Measurements from ENCODE around the gene CDO1. TPM values are rescaled to one million over a fixed set of nuclear protein-coding genes. Genes with fewer than 3 reads are reported as not detected.
"Not testable (repeated sequence)": the region's sequence is repeated elsewhere in the genome, so short reads cannot be mapped to it uniquely, and the experiment has no call there.

Gene CDO1
- total and polyA plus RNA-seq, 2 donors = 1.6 to 1.7 TPM

GRCh38 chr5:115815693-115816225 lies 700 bp downstream of the CDO1 start:
- DNase-seq (ENCODE audit: low read depth in 6 of 9, low spot score in 9 of 9) = no peak
- Histone ChIP-seq H3K36me3 (ENCODE audit: control insufficient read depth in 2 of 2, insufficient read depth in 2 of 2, low read length in 1 of 2) (no peaks in the 10 kb centered on the region), H3K9me3 (ENCODE audit: control insufficient read depth in 2 of 2, insufficient read depth in 1 of 2, low read length in 1 of 2) (no peaks in the 10 kb centered on the region), H3K4me1 (ENCODE audit: control insufficient read depth in 2 of 2, insufficient read depth in 2 of 2, low read length in 2 of 2) (peaks cover 0 to 13% of the 10 kb centered on the region in 2 donors), H3K4me3 (ENCODE audit: low read length in 2 of 2) (peak overlapping the region; percentile 25 to 27), H3K27ac (ENCODE audit: low read depth in 1 of 2, low read length in 1 of 2) (no peak overlapping the region), H3K27me3 (ENCODE audit: control insufficient read depth in 2 of 2, insufficient read depth in 1 of 2, low read length in 1 of 2) (peaks cover 37 to 69% of the 10 kb centered on the region in 2 donors)
- WGBS = 3% methylated on average over 48 of the region's 48 CpGs

GRCh38 chr5:115815006-115815692 lies 1.3 kb downstream of the CDO1 start:
- whole genome bisulfite sequencing = 24% methylated on average over 21 of the region's 21 CpGs

DNA sequence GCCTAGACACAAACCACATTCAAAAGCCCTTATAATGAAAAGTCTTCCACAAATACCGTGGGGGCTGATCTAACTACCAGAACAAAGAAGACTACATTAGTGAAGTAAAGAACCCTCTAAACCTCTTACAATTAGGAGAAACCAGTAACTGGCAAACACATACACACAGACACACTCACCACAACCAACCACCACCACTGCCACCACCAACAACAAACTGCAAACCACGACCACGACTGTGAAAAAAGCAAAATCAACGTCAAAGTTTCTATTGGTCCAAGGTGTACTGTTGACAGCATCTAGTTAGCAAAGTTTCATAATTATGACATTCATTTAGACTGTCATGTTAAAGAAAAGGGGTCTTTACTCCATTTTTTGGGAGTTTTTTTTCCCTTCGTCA lies 2.7 kb downstream of the CDO1 start:
- WGBS = 49% methylated on average over 5 of the region's 5 CpGs
- Histone ChIP-seq H3K27me3 (ENCODE audit: control insufficient read depth in 2 of 2, insufficient read depth in 1 of 2, low read length in 1 of 2) (peaks cover 35 to 56% of the 10 kb centered on the region in 2 donors), H3K4me3 (ENCODE audit: low read length in 2 of 2) (no peak overlapping the region), H3K4me1 (ENCODE audit: control insufficient read depth in 2 of 2, insufficient read depth in 2 of 2, low read length in 2 of 2) (peaks cover 0 to 13% of the 10 kb centered on the region in 2 donors), H3K27ac (ENCODE audit: low read depth in 1 of 2, low read length in 1 of 2) (no peak overlapping the region), H3K36me3 (ENCODE audit: control insufficient read depth in 2 of 2, insufficient read depth in 2 of 2, low read length in 1 of 2) (no peaks in the 10 kb centered on the region), H3K9me3 (ENCODE audit: control insufficient read depth in 2 of 2, insufficient read depth in 1 of 2, low read length in 1 of 2) (no peaks in the 10 kb centered on the region)
- no peak for DNase-seq (ENCODE audit: low read depth in 6 of 9, low spot score in 9 of 9)

More at GRCh38 chr5:115815006-115815692, 1.3 kb downstream of the CDO1 start:
- no peaks in the 10 kb centered on the region for H3K36me3 ChIP-seq (ENCODE audit: control insufficient read depth in 2 of 2, insufficient read depth in 2 of 2, low read length in 1 of 2)
- no peaks in the 10 kb centered on the region for H3K9me3 ChIP-seq (ENCODE audit: control insufficient read depth in 2 of 2, insufficient read depth in 1 of 2, low read length in 1 of 2)
- peaks cover 0 to 13% of the 10 kb centered on the region in 2 donors for H3K4me1 ChIP-seq (ENCODE audit: control insufficient read depth in 2 of 2, insufficient read depth in 2 of 2, low read length in 2 of 2)
- H3K27ac ChIP-seq (ENCODE audit: low read depth in 1 of 2, low read length in 1 of 2) = no peak overlapping the region
- H3K4me3 ChIP-seq (ENCODE audit: low read length in 2 of 2) = no peak overlapping the region
- H3K27me3 ChIP-seq (ENCODE audit: control insufficient read depth in 2 of 2, insufficient read depth in 1 of 2, low read length in 1 of 2) = peaks cover 37 to 66% of the 10 kb centered on the region in 2 donors
- DNase-seq (ENCODE audit: low read depth in 6 of 9, low spot score in 9 of 9) = no peak

- WGBS = 89% methylated on average over 1 of the region's 1 CpG
- Histone ChIP-seq H3K9me3 (ENCODE audit: control insufficient read depth in 2 of 2, insufficient read depth in 1 of 2, low read length in 1 of 2) (no peaks in the 10 kb centered on the region), H3K4me3 (ENCODE audit: low read length in 2 of 2) (no peak overlapping the region), H3K27me3 (ENCODE audit: control insufficient read depth in 2 of 2, insufficient read depth in 1 of 2, low read length in 1 of 2) (peaks cover 31 to 45% of the 10 kb centered on the region in 2 donors), H3K36me3 (ENCODE audit: control insufficient read depth in 2 of 2, insufficient read depth in 2 of 2, low read length in 1 of 2) (no peaks in the 10 kb centered on the region), H3K4me1 (ENCODE audit: control insufficient read depth in 2 of 2, insufficient read depth in 2 of 2, low read length in 2 of 2) (peaks cover 0 to 13% of the 10 kb centered on the region in 2 donors), H3K27ac (ENCODE audit: low read depth in 1 of 2, low read length in 1 of 2) (no peak overlapping the region)
- DNase-seq (ENCODE audit: low read depth in 6 of 9, low spot score in 9 of 9) = no peak
Observed at GRCh38 chr5:115812372-115812771, 4.1 kb downstream of the CDO1 start.

DNA sequence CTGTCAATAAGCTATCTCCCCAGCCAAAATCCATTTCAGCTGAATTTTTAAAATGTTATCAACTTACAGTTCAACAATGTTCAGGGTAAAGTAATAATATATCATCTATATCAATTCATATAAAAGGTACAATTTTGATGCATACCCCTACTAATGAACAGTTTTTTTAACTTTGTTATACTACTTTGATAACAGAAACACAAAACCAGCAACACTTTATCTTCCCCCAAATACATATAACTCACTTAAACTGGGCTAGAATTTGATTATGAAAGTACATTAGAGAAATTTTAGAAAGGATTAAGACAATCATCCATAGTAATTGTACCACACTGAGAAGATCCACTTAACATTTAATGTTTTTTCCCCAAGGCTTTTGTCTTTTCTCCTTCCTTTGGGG lies 5.1 kb downstream of the CDO1 start:
- H3K36me3 ChIP-seq (ENCODE audit: control insufficient read depth in 2 of 2, insufficient read depth in 2 of 2, low read length in 1 of 2) = no peaks in the 10 kb centered on the region
- no peaks in the 10 kb centered on the region for H3K9me3 ChIP-seq (ENCODE audit: control insufficient read depth in 2 of 2, insufficient read depth in 1 of 2, low read length in 1 of 2)
- H3K27me3 ChIP-seq (ENCODE audit: control insufficient read depth in 2 of 2, insufficient read depth in 1 of 2, low read length in 1 of 2) = peaks cover 25 to 35% of the 10 kb centered on the region in 2 donors
- peaks cover 0 to 10% of the 10 kb centered on the region in 2 donors for H3K4me1 ChIP-seq (ENCODE audit: control insufficient read depth in 2 of 2, insufficient read depth in 2 of 2, low read length in 2 of 2)
- no peak for DNase-seq (ENCODE audit: low read depth in 6 of 9, low spot score in 9 of 9)
- H3K4me3 ChIP-seq (ENCODE audit: low read length in 2 of 2) = no peak overlapping the region
- no peak overlapping the region for H3K27ac ChIP-seq (ENCODE audit: low read depth in 1 of 2, low read length in 1 of 2)

- H3K4me1 ChIP-seq (ENCODE audit: control insufficient read depth in 2 of 2, insufficient read depth in 2 of 2, low read length in 2 of 2) = peaks cover 0 to 4% of the 10 kb centered on the region in 2 donors
- no peaks in the 10 kb centered on the region for H3K9me3 ChIP-seq (ENCODE audit: control insufficient read depth in 2 of 2, insufficient read depth in 1 of 2, low read length in 1 of 2)
- no peak overlapping the region for H3K4me3 ChIP-seq (ENCODE audit: low read length in 2 of 2)
- H3K27me3 ChIP-seq (ENCODE audit: control insufficient read depth in 2 of 2, insufficient read depth in 1 of 2, low read length in 1 of 2) = peaks cover 18 to 29% of the 10 kb centered on the region in 2 donors
- DNase-seq (ENCODE audit: low read depth in 6 of 9, low spot score in 9 of 9) = no peak
- H3K27ac ChIP-seq (ENCODE audit: low read depth in 1 of 2, low read length in 1 of 2) = no peak overlapping the region
- H3K36me3 ChIP-seq (ENCODE audit: control insufficient read depth in 2 of 2, insufficient read depth in 2 of 2, low read length in 1 of 2) = no peaks in the 10 kb centered on the region
Observed at GRCh38 chr5:115810761-115811160, 5.7 kb downstream of the CDO1 start.

DNA sequence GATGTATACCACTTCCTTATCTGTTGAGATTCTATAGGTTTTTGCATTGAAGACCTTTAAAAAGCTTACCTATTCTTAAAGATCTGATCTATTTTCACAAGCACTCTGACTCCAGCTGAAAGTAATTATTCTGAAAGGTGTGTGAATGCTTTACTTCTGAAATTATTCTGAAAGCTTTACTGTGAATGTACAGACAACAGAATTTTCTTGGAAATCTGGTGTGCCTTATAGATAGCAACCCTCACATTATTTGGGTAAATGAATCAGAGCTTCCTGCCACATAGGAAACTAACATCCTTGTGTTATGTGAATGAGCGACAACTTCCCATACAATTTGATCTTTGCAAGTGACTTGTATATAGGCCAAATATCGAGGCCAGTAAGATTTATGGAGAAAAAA lies 6.5 kb downstream of the CDO1 start:
- no peak for DNase-seq (ENCODE audit: low read depth in 6 of 9, low spot score in 9 of 9)
- H3K9me3 ChIP-seq (ENCODE audit: control insufficient read depth in 2 of 2, insufficient read depth in 1 of 2, low read length in 1 of 2) = no peaks in the 10 kb centered on the region
- WGBS = 90% methylated on average over 2 of the region's 2 CpGs
- H3K4me1 ChIP-seq (ENCODE audit: control insufficient read depth in 2 of 2, insufficient read depth in 2 of 2, low read length in 2 of 2) = no peaks in the 10 kb centered on the region
- H3K36me3 ChIP-seq (ENCODE audit: control insufficient read depth in 2 of 2, insufficient read depth in 2 of 2, low read length in 1 of 2) = no peaks in the 10 kb centered on the region
- no peak overlapping the region for H3K27ac ChIP-seq (ENCODE audit: low read depth in 1 of 2, low read length in 1 of 2)
- H3K4me3 ChIP-seq (ENCODE audit: low read length in 2 of 2) = no peak overlapping the region
- H3K27me3 ChIP-seq (ENCODE audit: control insufficient read depth in 2 of 2, insufficient read depth in 1 of 2, low read length in 1 of 2) = peaks cover 10 to 21% of the 10 kb centered on the region in 2 donors

DNA sequence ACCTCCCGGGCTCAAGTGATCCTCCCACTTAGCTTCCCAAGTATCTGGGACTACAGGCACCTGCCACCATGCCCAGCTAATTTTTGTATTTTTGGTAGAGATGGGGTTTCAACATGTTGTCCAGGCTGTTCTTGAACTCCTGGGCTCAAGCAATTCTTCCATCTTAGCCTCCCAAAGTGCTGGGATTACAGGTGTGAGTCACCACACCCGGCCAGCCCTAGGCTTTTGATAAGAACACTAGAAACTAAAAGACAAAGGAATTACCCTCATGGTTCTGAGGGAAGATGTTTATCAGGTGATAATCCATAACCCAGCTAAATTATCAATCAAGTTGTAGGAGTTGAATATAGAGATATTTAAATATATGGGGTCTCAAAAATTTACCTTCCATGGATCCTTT lies 8.4 kb downstream of the CDO1 start:
- WGBS = 97% methylated on average over 2 of the region's 2 CpGs
- H3K27ac ChIP-seq (ENCODE audit: low read depth in 1 of 2, low read length in 1 of 2); H3K36me3 ChIP-seq (ENCODE audit: control insufficient read depth in 2 of 2, insufficient read depth in 2 of 2, low read length in 1 of 2); H3K9me3 ChIP-seq (ENCODE audit: control insufficient read depth in 2 of 2, insufficient read depth in 1 of 2, low read length in 1 of 2); H3K27me3 ChIP-seq (ENCODE audit: control insufficient read depth in 2 of 2, insufficient read depth in 1 of 2, low read length in 1 of 2); DNase-seq (ENCODE audit: low read depth in 6 of 9, low spot score in 9 of 9); H3K4me1 ChIP-seq (ENCODE audit: control insufficient read depth in 2 of 2, insufficient read depth in 2 of 2, low read length in 2 of 2); H3K4me3 ChIP-seq (ENCODE audit: low read length in 2 of 2): not testable (repeated sequence)

DNA sequence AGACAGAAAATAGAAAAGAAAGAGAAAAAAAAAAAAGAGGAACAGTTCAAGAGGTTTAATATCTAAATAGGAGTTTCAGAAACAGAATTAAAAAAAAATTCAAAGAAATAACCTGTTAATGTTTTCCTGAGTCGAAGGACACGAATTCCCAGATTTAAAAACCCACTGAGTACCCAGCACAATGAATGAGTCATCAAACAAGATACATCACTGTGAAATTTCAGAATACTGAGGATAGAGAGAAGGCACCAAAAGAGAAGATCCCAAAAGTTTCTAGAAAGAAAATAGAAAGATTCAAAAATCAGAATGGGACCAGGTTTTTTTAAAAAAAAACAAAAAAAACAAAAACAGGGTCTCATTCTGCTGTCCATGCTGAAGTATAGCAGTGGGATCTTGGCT lies 8.8 kb downstream of the CDO1 start:
- Histone ChIP-seq H3K36me3 (ENCODE audit: control insufficient read depth in 2 of 2, insufficient read depth in 2 of 2, low read length in 1 of 2) (no peaks in the 10 kb centered on the region), H3K9me3 (ENCODE audit: control insufficient read depth in 2 of 2, insufficient read depth in 1 of 2, low read length in 1 of 2) (no peaks in the 10 kb centered on the region), H3K4me3 (ENCODE audit: low read length in 2 of 2) (no peak overlapping the region), H3K27ac (ENCODE audit: low read depth in 1 of 2, low read length in 1 of 2) (no peak overlapping the region), H3K4me1 (ENCODE audit: control insufficient read depth in 2 of 2, insufficient read depth in 2 of 2, low read length in 2 of 2) (no peaks in the 10 kb centered on the region), H3K27me3 (ENCODE audit: control insufficient read depth in 2 of 2, insufficient read depth in 1 of 2, low read length in 1 of 2) (peaks cover 0 to 5% of the 10 kb centered on the region in 2 donors)
- WGBS = 91% methylated on average over 2 of the region's 2 CpGs
- DNase-seq (ENCODE audit: low read depth in 6 of 9, low spot score in 9 of 9) = no peak
